Measurements from ENCODE around the gene MITF. TPM values are rescaled to one million over a fixed set of nuclear protein-coding genes. Genes with fewer than 3 reads are reported as not detected.

MITF gene
- total and polyA plus RNA-seq, 2 of the 4 experiments (the other 2 are of a cell fraction), result 6.5 to 16.7 TPM

- H4K5ac ChIP-seq (ENCODE audit: low read depth, low read length), result peak overlapping the region; percentile 57
- H3K79me1 ChIP-seq (ENCODE audit: low read depth in 1 of 2, low read length in 2 of 2), result no peaks in the 10 kb centered on the region
- no TSS peak for BruUV-seq (replicated peaks)
- TF ChIP-seq, protein P1, sequence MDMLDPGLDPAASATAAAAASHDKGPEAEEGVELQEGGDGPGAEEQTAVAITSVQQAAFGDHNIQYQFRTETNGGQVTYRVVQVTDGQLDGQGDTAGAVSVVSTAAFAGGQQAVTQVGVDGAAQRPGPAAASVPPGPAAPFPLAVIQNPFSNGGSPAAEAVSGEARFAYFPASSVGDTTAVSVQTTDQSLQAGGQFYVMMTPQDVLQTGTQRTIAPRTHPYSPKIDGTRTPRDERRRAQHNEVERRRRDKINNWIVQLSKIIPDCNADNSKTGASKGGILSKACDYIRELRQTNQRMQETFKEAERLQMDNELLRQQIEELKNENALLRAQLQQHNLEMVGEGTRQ (IDR thresholded peaks at IDR 0.05; ENCODE audit: low read depth, low read length), result no peak
- TF ChIP-seq SMC3 (IDR thresholded peaks at IDR 0.05; ENCODE audit: low read depth, low read length), result no peak
- H2AK9ac ChIP-seq (replicated peaks; ENCODE audit: low read depth, low read length, poor library complexity), result no peak overlapping the region
- no peak overlapping the region for H2BK15ac ChIP-seq (ENCODE audit: low read depth, low read length)
- no peak for ATAC-seq (ENCODE audit: low read depth)
- H3K23ac ChIP-seq (ENCODE audit: low read depth, low read length), result no peak overlapping the region
- WGBS, 2 experiments (ENCODE audit: extremely low coverage in 2 of 2, insufficient read length in 1 of 2), result no CpG with 5 or more reads among the region's 3 CpGs
- no peaks in the 10 kb centered on the region for H4K20me1 ChIP-seq (ENCODE audit: insufficient read depth, low read length)
- no peaks in the 10 kb centered on the region; the same call in none of the 2 replicates for H3K27me3 ChIP-seq (ENCODE audit: control insufficient read depth, insufficient read depth, low read length)
- 0 out of 2 replicates have a peak, but pooled peaks cover 4% of the 10 kb centered on the region for H3K9me1 ChIP-seq (ENCODE audit: insufficient read depth, low read length)
- H2BK5ac ChIP-seq (ENCODE audit: low read depth, low read length, poor library complexity, severe bottlenecking), result no peak overlapping the region
- no peak for DNase-seq
- no peak overlapping the region for H3K56ac ChIP-seq (ENCODE audit: extremely low read depth, insufficient read depth, low read length)
- POLR2A ChIA-PET (ENCODE audit: unreplicated experiment), result no interaction called here
- H3K4me2 ChIP-seq (ENCODE audit: low read depth, low read length), result peak overlapping the region; percentile 46; the same call in 1 of the 2 replicates
- H4K91ac ChIP-seq (ENCODE audit: insufficient read depth, low read depth, low read length), result 0 out of 2 replicates have a peak overlapping the region, but pooled peaks have one; percentile 17
- H3K14ac ChIP-seq (replicated peaks; ENCODE audit: low read depth, low read length), result 0 out of 2 replicates have a peak overlapping the region, but pooled peaks have one; percentile 11
- CTCF ChIA-PET, result no interaction called here
- no peak overlapping the region for H3K9ac ChIP-seq (ENCODE audit: low read depth, low read length)
- H2BK20ac ChIP-seq (ENCODE audit: low read depth, low read length), result peak overlapping the region; percentile 9; the same call in 1 of the 2 replicates
- peaks cover 13% of the 10 kb centered on the region for H3K4me1 ChIP-seq (ENCODE audit: control insufficient read depth, insufficient read depth, low read length)
- 0 out of 4 replicates have a peak overlapping the region, but pooled peaks of 1 of the 2 experiments have one; percentile 24 for H4K8ac ChIP-seq (ENCODE audit: low read depth in 2 of 2, low read length in 2 of 2)
- in situ Hi-C loops (cut with MboI; ENCODE audit: low sequenced_read_pairs) (no loop called here), dilution Hi-C loops (cut with HindIII; ENCODE audit: low sequenced_read_pairs, unreplicated experiment) (no loop called here), intact Hi-C loops (cut with micrococcal nuclease) (no loop called here)
- no peak overlapping the region for H2AK5ac ChIP-seq (ENCODE audit: low read depth, low read length)
- no peaks in the 10 kb centered on the region for H3K9me3 ChIP-seq (ENCODE audit: control insufficient read depth, insufficient read depth, low read length)
- H2BK120ac ChIP-seq (ENCODE audit: low read depth, low read length), result peak overlapping the region; percentile 57; the same call in 1 of the 2 replicates
- no peak overlapping the region for H2AFZ ChIP-seq (replicated peaks; ENCODE audit: low read length, poor library complexity)
- H3K4ac ChIP-seq (ENCODE audit: low read depth, low read length), result 0 out of 2 replicates have a peak overlapping the region, but pooled peaks have one; percentile 34
- H3K36me3 ChIP-seq (ENCODE audit: control insufficient read depth, insufficient read depth, low read length), result no peaks in the 10 kb centered on the region
- H3K27ac ChIP-seq (ENCODE audit: insufficient read depth, low read length), result peak overlapping the region; percentile 84; the same call in 1 of the 2 replicates
- peak overlapping the region; percentile 86; the same call in 1 of the 2 replicates for H3K18ac ChIP-seq (ENCODE audit: low read depth, low read length)
- H3K4me3 ChIP-seq (ENCODE audit: insufficient read depth, low read depth, low read length), result no peak overlapping the region
Measured at GRCh38 chr3:69997631-69998307, 258.5 kb downstream of the MITF start.

Measured in IMR-90 (cell line).